Measurements from ENCODE around the gene FAM131B.

The FAM131B gene

GRCh38 chr7:143356414-143357050 is 6.0 kb downstream of the FAM131B start:
- DNase-seq = no peak

- DNase-seq = no peak
Observed at GRCh38 chr7:143355450-143356385, 6.8 kb downstream of the FAM131B start.

GRCh38 chr7:143354965-143355364 is 7.5 kb downstream of the FAM131B start:
- DNase-seq = no peak

GRCh38 chr7:143354376-143354775 is 8.1 kb downstream of the FAM131B start:
- DNase-seq = no peak

GRCh38 chr7:143352531-143353002 is 9.9 kb downstream of the FAM131B start:
- DNase-seq = no peak

- no peak for DNase-seq
Observed at GRCh38 chr7:143351574-143351973, 10.9 kb downstream of the FAM131B start.

- DNase-seq = no peak
Observed at GRCh38 chr7:143351060-143351459, 11.5 kb downstream of the FAM131B start.

GRCh38 chr7:143347950-143348349 is 14.6 kb downstream of the FAM131B start:
- no peak for DNase-seq

GRCh38 chr7:143346018-143346417 is 16.5 kb downstream of the FAM131B start:
- DNase-seq = no peak

GRCh38 chr7:143345428-143345900 is 17.0 kb downstream of the FAM131B start:
- no peak for DNase-seq

GRCh38 chr7:143343596-143343995 is 18.9 kb downstream of the FAM131B start:
- no peak for DNase-seq

GRCh38 chr7:143341842-143342241 is 20.7 kb downstream of the FAM131B start:
- no peak for DNase-seq

- DNase-seq = no peak
Observed at GRCh38 chr7:143337216-143337615, 25.3 kb downstream of the FAM131B start.

- DNase-seq = no peak
Observed at GRCh38 chr7:143334244-143334643, 28.3 kb downstream of the FAM131B start.

- DNase-seq = no peak
Observed at GRCh38 chr7:143331179-143331801, 31.2 kb downstream of the FAM131B start.

GRCh38 chr7:143329471-143330170 is 32.9 kb downstream of the FAM131B start:
- no peak for DNase-seq

- no peak for DNase-seq
Observed at GRCh38 chr7:143327903-143328302, 34.6 kb downstream of the FAM131B start.

GRCh38 chr7:143325240-143325639 is 37.3 kb downstream of the FAM131B start:
- no peak for DNase-seq

GRCh38 chr7:143323653-143324052 is 38.9 kb downstream of the FAM131B start:
- DNase-seq = no peak

GRCh38 chr7:143322760-143323633 is 39.5 kb downstream of the FAM131B start:
- no peak for DNase-seq

GRCh38 chr7:143321734-143322133 is 40.8 kb downstream of the FAM131B start:
- DNase-seq = no peak

GRCh38 chr7:143321242-143321641 is 41.3 kb downstream of the FAM131B start:
- DNase-seq = no peak

All from NCI-H2081 treated with DMSO at 0.1 percent for 48 hours (cell line).